ENCODE results near the gene SLF2. TPM values are rescaled to one million over a fixed set of nuclear protein-coding genes. Genes with fewer than 3 reads are reported as not detected.
A peak's percentile ranks its signal among the peaks of the same experiment; 100 is the strongest.

SLF2 gene
- total and polyA plus RNA-seq, 9 of the 15 experiments (the other 6 are each of a cell fraction or from before 2014, with no cell fraction given), result 1.7 to 18.4 (median 7.8) TPM

DNA sequence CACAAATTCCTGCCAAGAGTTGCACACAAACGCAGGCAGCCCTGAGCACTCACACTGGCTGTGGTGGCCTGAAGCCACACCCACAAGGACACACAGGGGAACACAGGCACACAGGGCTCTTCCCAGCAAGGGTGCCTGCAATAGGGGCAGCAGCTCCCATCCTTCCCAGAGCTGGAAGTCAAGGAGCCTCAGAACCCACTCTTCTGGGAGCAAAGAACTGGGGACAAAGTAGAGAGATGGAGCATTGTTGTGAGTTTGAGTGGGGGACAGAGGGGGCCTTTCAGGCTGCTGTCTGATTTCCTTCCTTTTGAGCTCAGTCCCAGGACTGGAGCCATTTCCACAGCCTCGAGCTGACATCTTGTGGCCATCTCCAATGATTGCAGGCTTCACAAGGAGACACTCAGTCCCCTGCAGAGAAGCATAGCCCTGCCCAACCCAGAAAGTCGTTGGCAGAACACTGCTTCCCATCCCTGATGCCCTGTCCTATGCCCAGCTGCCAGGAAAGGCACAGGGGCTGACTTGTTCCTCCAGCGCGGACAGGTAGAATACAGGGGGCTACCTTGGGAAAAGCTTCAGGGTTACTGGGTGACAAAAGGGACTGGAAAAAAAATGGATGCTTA is 34.4 kb upstream of the SLF2 start (continued):
- TF ChIP-seq, protein P1, sequence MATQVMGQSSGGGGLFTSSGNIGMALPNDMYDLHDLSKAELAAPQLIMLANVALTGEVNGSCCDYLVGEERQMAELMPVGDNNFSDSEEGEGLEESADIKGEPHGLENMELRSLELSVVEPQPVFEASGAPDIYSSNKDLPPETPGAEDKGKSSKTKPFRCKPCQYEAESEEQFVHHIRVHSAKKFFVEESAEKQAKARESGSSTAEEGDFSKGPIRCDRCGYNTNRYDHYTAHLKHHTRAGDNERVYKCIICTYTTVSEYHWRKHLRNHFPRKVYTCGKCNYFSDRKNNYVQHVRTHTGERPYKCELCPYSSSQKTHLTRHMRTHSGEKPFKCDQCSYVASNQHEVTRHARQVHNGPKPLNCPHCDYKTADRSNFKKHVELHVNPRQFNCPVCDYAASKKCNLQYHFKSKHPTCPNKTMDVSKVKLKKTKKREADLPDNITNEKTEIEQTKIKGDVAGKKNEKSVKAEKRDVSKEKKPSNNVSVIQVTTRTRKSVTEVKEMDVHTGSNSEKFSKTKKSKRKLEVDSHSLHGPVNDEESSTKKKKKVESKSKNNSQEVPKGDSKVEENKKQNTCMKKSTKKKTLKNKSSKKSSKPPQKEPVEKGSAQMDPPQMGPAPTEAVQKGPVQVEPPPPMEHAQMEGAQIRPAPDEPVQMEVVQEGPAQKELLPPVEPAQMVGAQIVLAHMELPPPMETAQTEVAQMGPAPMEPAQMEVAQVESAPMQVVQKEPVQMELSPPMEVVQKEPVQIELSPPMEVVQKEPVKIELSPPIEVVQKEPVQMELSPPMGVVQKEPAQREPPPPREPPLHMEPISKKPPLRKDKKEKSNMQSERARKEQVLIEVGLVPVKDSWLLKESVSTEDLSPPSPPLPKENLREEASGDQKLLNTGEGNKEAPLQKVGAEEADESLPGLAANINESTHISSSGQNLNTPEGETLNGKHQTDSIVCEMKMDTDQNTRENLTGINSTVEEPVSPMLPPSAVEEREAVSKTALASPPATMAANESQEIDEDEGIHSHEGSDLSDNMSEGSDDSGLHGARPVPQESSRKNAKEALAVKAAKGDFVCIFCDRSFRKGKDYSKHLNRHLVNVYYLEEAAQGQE (IDR thresholded peaks at IDR 0.05; ENCODE audit: borderline replicate concordance), result peak; percentile 41; the same call in 1 of the 2 replicates
- TF ChIP-seq, protein P1 (CRISPR knock-in tag; IDR thresholded peaks at IDR 0.05; ENCODE audit: low read depth), result no peak
- TF ChIP-seq MYNN (IDR thresholded peaks at IDR 0.05), result no peak
- TF ChIP-seq MYNN (CRISPR knock-in tag; IDR thresholded peaks at IDR 0.05), result no peak
